COR-L47 (cell line): Measurements from ENCODE around the gene GPC3.

Experiments used
- DNase-seq: peaks from one replicate; lab custom pipeline; 2025; lab: John Stamatoyannopoulos, UW

GPC3 gene

GRCh38 chrX:133601116-133601515, 384.3 kb downstream of the GPC3 start:
- no peak for DNase-seq

GRCh38 chrX:133600536-133600935, 384.9 kb downstream of the GPC3 start:
- DNase-seq, result no peak

GRCh38 chrX:133598601-133599335, 386.6 kb downstream of the GPC3 start:
- DNase-seq, result no peak

GRCh38 chrX:133594156-133594555, 391.2 kb downstream of the GPC3 start:
- no peak for DNase-seq

- DNase-seq, result no peak
Measured at GRCh38 chrX:133593531-133593930, 391.9 kb downstream of the GPC3 start.

GRCh38 chrX:133590703-133591505, 394.5 kb downstream of the GPC3 start:
- DNase-seq, result no peak

GRCh38 chrX:133588827-133589226, 396.6 kb downstream of the GPC3 start:
- no peak for DNase-seq

- no peak for DNase-seq
Measured at GRCh38 chrX:133587818-133588217, 397.6 kb downstream of the GPC3 start.

- no peak for DNase-seq
Measured at GRCh38 chrX:133587071-133587470, 398.3 kb downstream of the GPC3 start.

GRCh38 chrX:133586443-133586842, 399.0 kb downstream of the GPC3 start:
- DNase-seq, result no peak

- DNase-seq, result no peak
Measured at GRCh38 chrX:133583825-133584224, 401.6 kb downstream of the GPC3 start.

- no peak for DNase-seq
Measured at GRCh38 chrX:133580625-133581024, 404.8 kb downstream of the GPC3 start.

- no peak for DNase-seq
Measured at GRCh38 chrX:133579631-133580030, 405.8 kb downstream of the GPC3 start.

GRCh38 chrX:133576876-133577275, 408.5 kb downstream of the GPC3 start:
- DNase-seq, result no peak

GRCh38 chrX:133575501-133576136, 409.8 kb downstream of the GPC3 start:
- no peak for DNase-seq

- DNase-seq, result no peak
Measured at GRCh38 chrX:133574716-133575115, 410.7 kb downstream of the GPC3 start.

- DNase-seq, result no peak
Measured at GRCh38 chrX:133570549-133570948, 414.8 kb downstream of the GPC3 start.

GRCh38 chrX:133569217-133569616, 416.2 kb downstream of the GPC3 start:
- DNase-seq, result no peak

GRCh38 chrX:133568109-133568508, 417.3 kb downstream of the GPC3 start:
- no peak for DNase-seq

- DNase-seq, result no peak
Measured at GRCh38 chrX:133566876-133567275, 418.5 kb downstream of the GPC3 start.

- no peak for DNase-seq
Measured at GRCh38 chrX:133563705-133564104, 421.7 kb downstream of the GPC3 start.

- no peak for DNase-seq
Measured at GRCh38 chrX:133561251-133561650, 424.1 kb downstream of the GPC3 start.

- no peak for DNase-seq
Measured at GRCh38 chrX:133559909-133560308, 425.5 kb downstream of the GPC3 start.
